ENCODE results near the gene FNIP2. TPM values are rescaled to one million over a fixed set of nuclear protein-coding genes. Genes with fewer than 3 reads are reported as not detected.
"Not testable (repeated sequence)": the region's sequence is repeated elsewhere in the genome, so short reads cannot be mapped to it uniquely, and the experiment has no call there.

FNIP2 gene
- total RNA-seq, 1 experiment from 2014 or later = 16.1 TPM

DNA sequence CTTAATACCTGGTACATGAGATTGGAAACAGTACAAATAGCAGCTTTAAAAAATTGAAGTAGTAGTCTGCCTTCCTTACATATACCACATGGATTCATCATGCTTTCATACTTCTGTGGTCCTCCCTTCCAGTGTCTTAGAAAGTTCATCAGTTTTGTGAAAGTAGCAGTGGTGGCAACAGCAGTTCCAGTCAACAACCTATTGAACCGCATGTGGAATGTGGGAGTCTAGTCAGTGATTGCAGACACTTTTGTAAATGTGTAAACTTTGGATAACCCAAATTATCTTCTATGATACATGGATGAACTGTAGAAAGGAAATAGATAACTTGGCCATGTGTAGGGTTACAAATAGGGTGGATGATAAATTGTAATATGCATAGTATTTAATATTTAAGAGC lies 34.1 kb downstream of the FNIP2 start:
- Histone ChIP-seq H3K9me3 (ENCODE audit: low read depth, low read length, poor library complexity, severe bottlenecking) (no peaks in the 10 kb centered on the region), H3K4me1 (ENCODE audit: insufficient read depth, low read length, poor library complexity, severe bottlenecking) (no peaks in the 10 kb centered on the region), H3K36me3 (ENCODE audit: insufficient read depth, low read length, poor library complexity, severe bottlenecking) (no peaks in the 10 kb centered on the region), H3K27me3 (replicated peaks; ENCODE audit: insufficient read depth, low read depth, low read length, poor library complexity) (no peaks in the 10 kb centered on the region), H3K4me3 (ENCODE audit: low read depth, low read length, poor library complexity, severe bottlenecking) (no peak overlapping the region), H3K27ac (ENCODE audit: low read depth, low read length, poor library complexity, severe bottlenecking) (no peak overlapping the region)
- TF ChIP-seq CTCF (conservative IDR thresholded peaks at IDR 0.05; ENCODE audit: low read depth, low read length) (no peak), EZH2 (IDR thresholded peaks at IDR 0.05; ENCODE audit: borderline replicate concordance, low read depth, low read length, poor library complexity, severe bottlenecking) (no peak)
- no peak for DNase-seq (ENCODE audit: low spot score)
- BruUV-seq (replicated peaks) = no TSS peak
- ChIA-PET POLR2A (ENCODE audit: low non-redundant PET) (no interaction called here), CTCF (no interaction called here)
- intact Hi-C loops (cut with micrococcal nuclease; ENCODE audit: unreplicated experiment) = no loop called here

- H3K27ac ChIP-seq (ENCODE audit: low read depth, low read length, poor library complexity, severe bottlenecking) = no peak overlapping the region
- no TSS peak for BruUV-seq (replicated peaks)
- H3K4me1 ChIP-seq (ENCODE audit: insufficient read depth, low read length, poor library complexity, severe bottlenecking) = peaks cover 16% of the 10 kb centered on the region
- TF ChIP-seq EZH2 (IDR thresholded peaks at IDR 0.05; ENCODE audit: borderline replicate concordance, low read depth, low read length, poor library complexity, severe bottlenecking) (no peak), CTCF (conservative IDR thresholded peaks at IDR 0.05; ENCODE audit: low read depth, low read length) (no peak)
- H3K27me3 ChIP-seq (replicated peaks; ENCODE audit: insufficient read depth, low read depth, low read length, poor library complexity) = no peaks in the 10 kb centered on the region
- H3K36me3 ChIP-seq (ENCODE audit: insufficient read depth, low read length, poor library complexity, severe bottlenecking) = no peaks in the 10 kb centered on the region
- no peak overlapping the region for H3K4me3 ChIP-seq (ENCODE audit: low read depth, low read length, poor library complexity, severe bottlenecking)
- DNase-seq (ENCODE audit: low spot score) = no peak
- ChIA-PET POLR2A (ENCODE audit: low non-redundant PET) (interaction anchor here (0.5 kb wide), 1 partner anchor 36 kb away, joined by 3 read pairs; no protein-coding TSS in a partner anchor), CTCF (no interaction called here)
- intact Hi-C loops (cut with micrococcal nuclease; ENCODE audit: unreplicated experiment) = no loop called here
- no peaks in the 10 kb centered on the region for H3K9me3 ChIP-seq (ENCODE audit: low read depth, low read length, poor library complexity, severe bottlenecking)
Observed at GRCh38 chr4:158805635-158806471, 37.0 kb downstream of the FNIP2 start.

- Histone ChIP-seq H3K36me3 (ENCODE audit: insufficient read depth, low read length, poor library complexity, severe bottlenecking) (no peaks in the 10 kb centered on the region), H3K9me3 (ENCODE audit: low read depth, low read length, poor library complexity, severe bottlenecking) (no peaks in the 10 kb centered on the region), H3K4me1 (ENCODE audit: insufficient read depth, low read length, poor library complexity, severe bottlenecking) (peaks cover 28% of the 10 kb centered on the region), H3K27ac (ENCODE audit: low read depth, low read length, poor library complexity, severe bottlenecking) (no peak overlapping the region), H3K4me3 (ENCODE audit: low read depth, low read length, poor library complexity, severe bottlenecking) (no peak overlapping the region), H3K27me3 (replicated peaks; ENCODE audit: insufficient read depth, low read depth, low read length, poor library complexity) (no peaks in the 10 kb centered on the region)
- TF ChIP-seq EZH2 (IDR thresholded peaks at IDR 0.05; ENCODE audit: borderline replicate concordance, low read depth, low read length, poor library complexity, severe bottlenecking) = no peak
- CTCF ChIA-PET = no interaction called here
- intact Hi-C loops (cut with micrococcal nuclease; ENCODE audit: unreplicated experiment) = no loop called here
- POLR2A ChIA-PET (ENCODE audit: low non-redundant PET) = no interaction called here
- no peak for DNase-seq (ENCODE audit: low spot score)
- no TSS peak for BruUV-seq (replicated peaks)
Observed at GRCh38 chr4:158807691-158808090, 38.9 kb downstream of the FNIP2 start.

DNA sequence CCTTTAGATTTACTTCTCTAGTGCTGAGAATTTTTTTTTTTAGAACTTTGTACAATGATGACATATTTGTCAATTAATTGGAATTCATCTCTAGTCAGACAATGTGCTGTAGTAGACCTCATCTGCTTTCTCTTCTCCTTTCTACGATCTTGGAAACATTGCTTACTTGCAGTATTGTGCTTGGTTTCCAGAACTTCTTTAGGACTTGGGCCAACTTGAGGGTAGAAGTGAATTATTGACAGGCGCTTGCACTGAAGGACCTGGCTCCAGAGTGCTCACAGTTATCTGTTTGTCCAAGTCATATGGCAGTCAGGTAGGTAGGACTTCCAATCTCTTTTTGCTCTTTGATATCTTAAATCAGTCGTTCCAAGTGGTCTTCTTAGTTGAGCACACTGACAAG lies 39.6 kb downstream of the FNIP2 start:
- H3K4me1 ChIP-seq (ENCODE audit: insufficient read depth, low read length, poor library complexity, severe bottlenecking) = peaks cover 28% of the 10 kb centered on the region
- H3K4me3 ChIP-seq (ENCODE audit: low read depth, low read length, poor library complexity, severe bottlenecking) = no peak overlapping the region
- H3K36me3 ChIP-seq (ENCODE audit: insufficient read depth, low read length, poor library complexity, severe bottlenecking) = no peaks in the 10 kb centered on the region
- BruUV-seq (replicated peaks) = no TSS peak
- TF ChIP-seq EZH2 (IDR thresholded peaks at IDR 0.05; ENCODE audit: borderline replicate concordance, low read depth, low read length, poor library complexity, severe bottlenecking) = no peak
- TF ChIP-seq CTCF (conservative IDR thresholded peaks at IDR 0.05; ENCODE audit: low read depth, low read length) = no peak
- H3K9me3 ChIP-seq (ENCODE audit: low read depth, low read length, poor library complexity, severe bottlenecking) = no peaks in the 10 kb centered on the region
- DNase-seq (ENCODE audit: low spot score) = no peak
- H3K27ac ChIP-seq (ENCODE audit: low read depth, low read length, poor library complexity, severe bottlenecking) = no peak overlapping the region
- ChIA-PET CTCF (no interaction called here), POLR2A (ENCODE audit: low non-redundant PET) (no interaction called here)
- H3K27me3 ChIP-seq (replicated peaks; ENCODE audit: insufficient read depth, low read depth, low read length, poor library complexity) = no peaks in the 10 kb centered on the region
- intact Hi-C loops (cut with micrococcal nuclease; ENCODE audit: unreplicated experiment) = no loop called here

DNA sequence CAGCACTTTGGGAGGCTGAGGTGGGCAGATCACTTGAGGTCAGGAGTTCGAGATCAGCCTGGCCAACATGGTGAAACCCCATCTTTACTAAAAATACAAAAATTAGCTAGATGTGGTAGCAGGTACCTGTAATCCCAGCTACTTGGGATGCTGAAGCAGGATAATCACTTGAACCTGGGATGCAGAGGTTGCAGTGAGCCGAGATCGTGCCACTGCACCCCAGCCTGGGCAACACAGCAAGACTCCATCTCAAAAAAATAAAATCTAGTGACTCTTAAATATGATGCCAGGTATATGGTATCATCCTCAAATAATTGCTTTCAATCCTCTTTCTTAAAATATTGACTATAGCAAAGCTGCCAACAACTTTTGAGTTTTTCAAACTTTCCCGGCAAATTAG lies 40.4 kb downstream of the FNIP2 start:
- H3K27me3 ChIP-seq (replicated peaks; ENCODE audit: insufficient read depth, low read depth, low read length, poor library complexity); intact Hi-C loops (cut with micrococcal nuclease; ENCODE audit: unreplicated experiment); H3K36me3 ChIP-seq (ENCODE audit: insufficient read depth, low read length, poor library complexity, severe bottlenecking); H3K27ac ChIP-seq (ENCODE audit: low read depth, low read length, poor library complexity, severe bottlenecking); H3K9me3 ChIP-seq (ENCODE audit: low read depth, low read length, poor library complexity, severe bottlenecking); POLR2A ChIA-PET (ENCODE audit: low non-redundant PET); DNase-seq (ENCODE audit: low spot score); CTCF ChIA-PET; BruUV-seq (replicated peaks); H3K4me3 ChIP-seq (ENCODE audit: low read depth, low read length, poor library complexity, severe bottlenecking): not testable (repeated sequence)
- peaks cover 28% of the 10 kb centered on the region for H3K4me1 ChIP-seq (ENCODE audit: insufficient read depth, low read length, poor library complexity, severe bottlenecking)

All from A673 (cell line).